T-helper 22 cell (primary cell): ENCODE measurements around the gene ZNF77.
A peak's percentile ranks its signal among the peaks of the same experiment; 100 is the strongest.
"Not testable (repeated sequence)": the region's sequence is repeated elsewhere in the genome, so short reads cannot be mapped to it uniquely, and the experiment has no call there.

ENCODE experiments used
- DNase-seq: peaks from one replicate; pipeline ENCODE4 v3.0.0-alpha.2; 2020; ENCODE audit warnings: low read depth

Gene ZNF77

GRCh38 chr19:2944775-2945574, at the start of gene ZNF77:
Gene ZNF77, minus strand, starts transcription at chr19:2944971. Its CDS starts 131 bp downstream, at chr19:2944840.
- peak; percentile 96 for DNase-seq

- no peak for DNase-seq
Observed at GRCh38 chr19:2993579-2993978, 48.8 kb upstream of the ZNF77 start.

- no peak for DNase-seq
Observed at GRCh38 chr19:2992958-2993357, 48.2 kb upstream of the ZNF77 start.

GRCh38 chr19:2992333-2992732, 47.6 kb upstream of the ZNF77 start:
- not testable (repeated sequence) for DNase-seq

- DNase-seq, result no peak
Observed at GRCh38 chr19:2989236-2989946, 44.6 kb upstream of the ZNF77 start.

- no peak for DNase-seq
Observed at GRCh38 chr19:2988568-2988967, 43.8 kb upstream of the ZNF77 start.

- DNase-seq, result no peak
Observed at GRCh38 chr19:2987797-2988196, 43.0 kb upstream of the ZNF77 start.

GRCh38 chr19:2986951-2987524, 42.3 kb upstream of the ZNF77 start:
- no peak for DNase-seq

GRCh38 chr19:2984215-2984528, 39.4 kb upstream of the ZNF77 start:
- DNase-seq, result no peak

- DNase-seq, result no peak
Observed at GRCh38 chr19:2983351-2984214, 38.8 kb upstream of the ZNF77 start.

GRCh38 chr19:2982983-2983350, 38.2 kb upstream of the ZNF77 start:
- DNase-seq, result no peak

GRCh38 chr19:2982561-2982960, 37.8 kb upstream of the ZNF77 start:
- DNase-seq, result no peak

GRCh38 chr19:2981898-2982297, 37.1 kb upstream of the ZNF77 start:
- no peak for DNase-seq

GRCh38 chr19:2978772-2979171, 34.0 kb upstream of the ZNF77 start:
- DNase-seq, result no peak

GRCh38 chr19:2978166-2978767, 33.5 kb upstream of the ZNF77 start:
- no peak for DNase-seq

- DNase-seq, result no peak
Observed at GRCh38 chr19:2977746-2978138, 33.0 kb upstream of the ZNF77 start.

- peak; percentile 88 for DNase-seq
Observed at GRCh38 chr19:2977001-2977745, 32.4 kb upstream of the ZNF77 start, which contains the start of gene TLE6. Gene TLE6, plus strand, starts transcription at chr19:2977564. Its CDS starts 670 bp downstream, at chr19:2978234.

GRCh38 chr19:2976609-2977000, 31.8 kb upstream of the ZNF77 start:
- DNase-seq, result no peak

GRCh38 chr19:2974342-2975041, 29.7 kb upstream of the ZNF77 start:
- DNase-seq, result no peak

- DNase-seq, result no peak
Observed at GRCh38 chr19:2973229-2973628, 28.5 kb upstream of the ZNF77 start.
